Hepatocyte (in vitro differentiated cells): Measurements from ENCODE around the gene CDCA7. TPM values are rescaled to one million over a fixed set of nuclear protein-coding genes. Genes with fewer than 3 reads are reported as not detected.
"Not testable (repeated sequence)": the region's sequence is repeated elsewhere in the genome, so short reads cannot be mapped to it uniquely, and the experiment has no call there.

Experiments
- DNase-seq: peaks from one replicate; pipeline ENCODE4 v3.0.0-alpha.2; 2016; ENCODE audit warnings: low spot score
- H2AFZ ChIP-seq: fragments of 200-600 bp; sonication (generic); 2 replicates; pipeline ENCODE4 v1.6.0; 2016; ENCODE audit warnings: antibody characterized with exemption, mild to moderate bottlenecking
- H3K27ac ChIP-seq: fragments of 200-600 bp; sonication (generic); 2 replicates; pipeline ENCODE4 v1.5.1; 2016; ENCODE audit warnings: mild to moderate bottlenecking
- H3K27me3 ChIP-seq: fragments of 200-600 bp; sonication (generic); 2 replicates; pipeline ENCODE4 v1.6.1; 2016
- H3K36me3 ChIP-seq: fragments of 200-600 bp; sonication (generic); replicated peaks from 2 replicates; pipeline ENCODE4 v1.5.1; 2016; ENCODE audit warnings: low read depth; ENCODE audit not compliant: insufficient read depth
- H3K4me1 ChIP-seq: fragments of 200-600 bp; sonication (generic); 2 replicates; pipeline ENCODE4 v1.5.1; 2016; ENCODE audit warnings: mild to moderate bottlenecking, moderate library complexity; ENCODE audit not compliant: insufficient read depth
- H3K4me2 ChIP-seq: fragments of 200-600 bp; sonication (generic); 2 replicates; pipeline ENCODE4 v1.6.0; 2016
- H3K4me3 ChIP-seq: fragments of 200-600 bp; sonication (generic); 2 replicates; pipeline ENCODE4 v1.5.1; 2016; ENCODE audit warnings: mild to moderate bottlenecking
- H3K79me2 ChIP-seq: fragments of 200-600 bp; sonication (generic); 2 replicates; pipeline ENCODE4 v1.6.0; 2017; ENCODE audit warnings: mild to moderate bottlenecking
- H3K9me2 ChIP-seq: fragments of 200-600 bp; sonication (generic); replicated peaks from 2 replicates; pipeline ENCODE4 v1.6.0; 2017; ENCODE audit warnings: mild to moderate bottlenecking; ENCODE audit not compliant: insufficient read depth
- H3K9me3 ChIP-seq: fragments of 200-600 bp; sonication (generic); 2 replicates; pipeline ENCODE4 v1.5.1; 2016; ENCODE audit warnings: low read depth, mild to moderate bottlenecking
- H4K20me1 ChIP-seq: fragments of 200-600 bp; sonication (generic); 2 replicates; pipeline ENCODE4 v1.6.0; 2016; ENCODE audit warnings: mild to moderate bottlenecking; ENCODE audit not compliant: insufficient read depth, poor library complexity, severe bottlenecking
- CTCF ChIP-seq: fragments of 200-600 bp; sonication (generic); IDR thresholded peaks from 2 replicates; pipeline ENCODE4 v1.5.1; 2016; ENCODE audit warnings: antibody characterized with exemption, mild to moderate bottlenecking; ENCODE audit not compliant: poor library complexity
- EZH2 ChIP-seq: fragments of 200-600 bp; sonication (generic); IDR thresholded peaks from 2 replicates; pipeline ENCODE4 v1.6.1; 2016; ENCODE audit warnings: antibody characterized with exemption, mild to moderate bottlenecking, borderline replicate concordance
- EZH2phosphoT487 ChIP-seq: fragments of 200-600 bp; sonication (generic); IDR thresholded peaks from one replicate; pipeline ENCODE4 v1.6.1; 2018; ENCODE audit warnings: antibody characterized with exemption, mild to moderate bottlenecking, low read depth, moderate library complexity; ENCODE audit not compliant: unreplicated experiment, severe bottlenecking
- WGBS: methylation state at CpG from one replicate; pipeline ENCODE4 v1.1.6; 2016; ENCODE audit warnings: low lambda C conversion rate; ENCODE audit errors: missing lambda C conversion rate; 5-methylcytosine and 5-hydroxymethylcytosine counted together
- polyA plus RNA-seq: library from polyadenylated mRNA; unstranded; fragments of >200 nt; fragmentation: Nextera tagmentation; extraction: Ambion mirVana; gene quantifications from 2 replicates; pipeline ENCODE4 v1.2.1, GENCODE V29; 2016
- total RNA-seq: library from RNA; depleted of rRNA; stranded (reverse); fragments of >200 nt; gene quantifications from 2 replicates; pipeline ENCODE4 v1.2.3, GENCODE V29; 2014

The CDCA7 gene
- total RNA-seq: 8.7 and 11.4 TPM in 2 replicates
- polyA plus RNA-seq: 4.9 and 6.0 TPM in 2 replicates

GRCh38 chr2:173354582-173355131, at the start of gene CDCA7:
Gene CDCA7, plus strand, starts transcription at chr2:173354872. Its CDS starts 92 bp downstream, at chr2:173354964.
- Histone ChIP-seq H3K4me1 (peaks cover 7% of the 10 kb centered on the region), H3K4me2 (peak within 1 kb of the TSS; percentile 94), H3K9me2 (no peaks in the 10 kb centered on the region), H3K27ac (peak within 1 kb of the TSS; percentile 92), H3K79me2 (peaks cover 35% of the 10 kb centered on the region), H3K27me3 (no peaks in the 10 kb centered on the region), H3K9me3 (no peaks in the 10 kb centered on the region), H3K36me3 (no peaks in the 10 kb centered on the region), H4K20me1 (no peaks in the 10 kb centered on the region), H3K4me3 (peak within 1 kb of the TSS; percentile 76), H2AFZ (peak within 1 kb of the TSS; percentile 97)
- DNase-seq: peak; percentile 83
- WGBS: 2% methylated on average over 43 of the region's 50 CpGs
- TF ChIP-seq CTCF (peak; percentile 24), EZH2phosphoT487 (no peak)

- Histone ChIP-seq H4K20me1 (no peaks in the 10 kb centered on the region), H3K9me2 (no peaks in the 10 kb centered on the region), H3K4me1 (no peaks in the 10 kb centered on the region), H3K4me3 (no peak overlapping the region), H3K79me2 (no peaks in the 10 kb centered on the region), H2AFZ (no peak overlapping the region), H3K27me3 (no peaks in the 10 kb centered on the region), H3K9me3 (no peaks in the 10 kb centered on the region), H3K4me2 (no peak overlapping the region), H3K27ac (no peak overlapping the region), H3K36me3 (no peaks in the 10 kb centered on the region)
- TF ChIP-seq EZH2phosphoT487: no peak
- TF ChIP-seq EZH2: no peak
- no peak for TF ChIP-seq CTCF
- no peak for DNase-seq
- 87% methylated on average over 2 of the region's 2 CpGs for WGBS
These were observed 49.4 kb upstream of the CDCA7 start for GRCh38 chr2:173305303-173305702.

- Histone ChIP-seq H3K9me3 (no peaks in the 10 kb centered on the region), H3K79me2 (no peaks in the 10 kb centered on the region), H3K9me2 (no peaks in the 10 kb centered on the region), H2AFZ (no peak overlapping the region), H3K4me1 (no peaks in the 10 kb centered on the region), H3K4me3 (no peak overlapping the region), H3K4me2 (no peak overlapping the region), H3K27ac (no peak overlapping the region), H4K20me1 (no peaks in the 10 kb centered on the region), H3K36me3 (no peaks in the 10 kb centered on the region), H3K27me3 (no peaks in the 10 kb centered on the region)
- no peak for DNase-seq
- 63% methylated on average over 4 of the region's 4 CpGs for WGBS
- TF ChIP-seq EZH2phosphoT487: no peak
- TF ChIP-seq EZH2: no peak
- no peak for TF ChIP-seq CTCF
These were observed 47.4 kb upstream of the CDCA7 start for GRCh38 chr2:173307293-173307692.

- DNase-seq, H3K4me3 ChIP-seq, H3K9me3 ChIP-seq, H3K27ac ChIP-seq, H3K79me2 ChIP-seq, H3K4me2 ChIP-seq, H3K9me2 ChIP-seq, H4K20me1 ChIP-seq, H2AFZ ChIP-seq, H3K4me1 ChIP-seq, H3K27me3 ChIP-seq, H3K36me3 ChIP-seq: not testable (repeated sequence)
- 67% methylated on average over 5 of the region's 5 CpGs for WGBS
These were observed 45.3 kb upstream of the CDCA7 start for GRCh38 chr2:173309370-173309769.
